ENCODE measurements around the gene LRBA. TPM values are rescaled to one million over a fixed set of nuclear protein-coding genes. Genes with fewer than 3 reads are reported as not detected.

LRBA gene
- total RNA-seq, 3 donors from 2014 or later = 52.0 to 68.5 (median 63.6) TPM

DNA sequence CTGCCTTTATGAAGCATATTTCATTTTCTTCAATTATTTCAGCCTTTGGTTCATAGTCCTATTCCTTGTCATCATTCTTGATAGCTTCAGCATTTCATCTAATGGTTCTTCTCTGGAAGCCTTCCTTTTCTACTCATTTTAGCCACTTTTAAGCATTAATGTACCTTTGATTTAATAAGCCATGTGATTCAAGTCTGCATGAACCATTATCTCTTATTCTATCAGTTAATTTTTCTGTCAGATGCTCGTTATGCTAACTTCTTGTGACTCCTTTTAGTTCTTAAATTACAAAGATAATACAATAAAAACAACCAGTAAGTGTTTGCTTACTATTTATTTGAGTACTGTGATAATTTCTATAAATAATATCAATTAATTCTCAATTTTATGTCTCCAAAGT is 643.2 kb downstream of the LRBA start:
- DNase-seq (no peak), ATAC-seq (no peak)
- H3K27me3 Mint-ChIP-seq (ENCODE audit: low read depth) = no peaks in the 10 kb centered on the region
- no peaks in the 10 kb centered on the region for H3K9me3 Mint-ChIP-seq
- H3K4me1 Mint-ChIP-seq (ENCODE audit: low read depth) = no peaks in the 10 kb centered on the region
- H3K36me3 Mint-ChIP-seq (ENCODE audit: insufficient read depth) = peaks cover 16% of the 10 kb centered on the region
- no peak overlapping the region for H3K4me3 Mint-ChIP-seq

DNA sequence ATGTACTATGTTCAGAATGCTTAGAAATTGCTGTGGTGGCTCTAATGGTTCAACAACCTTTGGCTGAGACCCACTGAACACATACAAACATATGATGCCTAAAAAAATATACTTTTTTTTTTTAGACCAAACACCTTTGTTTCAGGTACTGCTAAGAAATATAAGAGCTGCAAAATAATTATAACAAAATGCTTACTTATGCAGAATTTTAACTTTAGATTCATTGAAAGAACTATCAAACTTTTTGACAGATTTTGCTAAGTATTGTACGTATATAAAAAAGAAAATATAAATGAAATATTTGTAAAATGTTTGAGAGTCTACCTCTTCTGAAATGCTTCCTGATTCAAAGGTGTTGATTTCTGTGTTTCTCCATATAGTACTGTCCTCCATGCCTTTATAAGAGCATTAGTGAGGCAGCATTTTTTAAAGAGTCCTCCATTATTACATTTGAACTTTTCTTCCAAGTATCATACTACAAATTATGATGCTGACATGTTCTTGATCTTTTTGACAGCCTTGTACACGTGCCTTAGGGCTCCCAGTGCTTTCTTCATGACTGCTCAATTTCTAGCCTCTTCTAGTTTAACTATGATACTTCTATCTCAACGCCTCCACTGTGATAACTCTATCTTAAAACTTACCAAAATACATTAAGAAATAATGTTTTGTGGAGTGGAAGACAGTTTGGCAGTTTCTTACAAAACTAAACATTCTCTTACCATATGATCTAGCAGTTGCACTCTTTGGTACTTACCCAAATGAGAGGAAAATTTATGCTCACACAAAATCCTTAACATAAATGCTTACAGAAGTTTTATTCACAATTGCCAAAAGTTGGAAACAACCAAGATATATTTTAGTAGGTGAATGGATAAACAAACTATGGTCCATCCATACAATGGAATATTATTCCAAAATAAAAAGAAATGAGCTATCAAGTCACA is 645.4 kb downstream of the LRBA start:
- Mint-ChIP-seq H3K36me3 (ENCODE audit: insufficient read depth) (peaks cover 8% of the 10 kb centered on the region), H3K9me3 (no peaks in the 10 kb centered on the region), H3K4me1 (ENCODE audit: low read depth) (no peaks in the 10 kb centered on the region), H3K4me3 (no peak overlapping the region), H3K27me3 (ENCODE audit: low read depth) (no peaks in the 10 kb centered on the region)
- DNase-seq = no peak
- no peak for ATAC-seq

DNA sequence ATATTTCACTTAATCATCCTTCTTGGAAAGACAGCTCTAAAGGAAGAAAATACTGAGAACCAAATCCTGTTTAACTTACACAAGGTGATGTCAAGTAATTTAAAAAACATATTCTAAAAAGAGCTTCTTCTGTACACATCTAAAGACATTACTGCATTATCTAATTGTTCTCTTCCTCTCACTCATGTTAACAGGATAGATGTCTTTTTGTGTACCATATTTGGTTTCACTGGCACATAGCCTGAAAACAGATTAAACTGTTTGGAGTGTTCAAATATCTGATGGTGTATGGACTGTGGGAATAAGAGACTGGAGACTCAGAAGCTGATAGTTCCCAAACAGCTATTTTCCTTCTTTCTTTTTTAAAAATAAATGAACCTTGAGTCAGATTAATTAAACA is 646.4 kb downstream of the LRBA start:
- Mint-ChIP-seq H3K27me3 (ENCODE audit: low read depth) (no peaks in the 10 kb centered on the region), H3K4me3 (no peak overlapping the region), H3K9me3 (no peaks in the 10 kb centered on the region), H3K4me1 (ENCODE audit: low read depth) (no peaks in the 10 kb centered on the region), H3K36me3 (ENCODE audit: insufficient read depth) (peaks cover 7% of the 10 kb centered on the region)
- DNase-seq = no peak
- no peak for ATAC-seq

DNA sequence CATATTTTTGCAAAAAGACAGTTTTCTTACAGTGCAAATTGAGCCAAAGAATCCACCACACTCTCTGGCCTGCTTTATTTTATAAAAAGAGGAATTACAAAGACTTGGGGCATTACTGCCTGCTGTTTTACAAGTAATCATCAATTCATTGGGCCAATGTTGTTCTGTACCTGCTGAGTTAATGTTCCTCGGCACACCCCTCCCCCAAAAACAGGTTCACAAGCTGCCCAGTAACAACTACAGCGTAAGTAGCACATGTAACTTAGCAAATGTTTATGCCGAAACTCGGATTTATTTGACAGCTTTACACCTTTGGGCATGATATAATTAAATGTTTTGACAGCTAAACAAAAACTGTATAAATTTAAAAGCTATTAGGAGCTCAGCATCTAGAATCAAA is 647.8 kb downstream of the LRBA start:
- no peak for ATAC-seq
- Mint-ChIP-seq H3K4me3 (no peak overlapping the region), H3K9me3 (no peaks in the 10 kb centered on the region), H3K4me1 (ENCODE audit: low read depth) (no peaks in the 10 kb centered on the region), H3K36me3 (ENCODE audit: insufficient read depth) (peaks cover 6% of the 10 kb centered on the region), H3K27me3 (ENCODE audit: low read depth) (no peaks in the 10 kb centered on the region)
- no peak for DNase-seq

DNA sequence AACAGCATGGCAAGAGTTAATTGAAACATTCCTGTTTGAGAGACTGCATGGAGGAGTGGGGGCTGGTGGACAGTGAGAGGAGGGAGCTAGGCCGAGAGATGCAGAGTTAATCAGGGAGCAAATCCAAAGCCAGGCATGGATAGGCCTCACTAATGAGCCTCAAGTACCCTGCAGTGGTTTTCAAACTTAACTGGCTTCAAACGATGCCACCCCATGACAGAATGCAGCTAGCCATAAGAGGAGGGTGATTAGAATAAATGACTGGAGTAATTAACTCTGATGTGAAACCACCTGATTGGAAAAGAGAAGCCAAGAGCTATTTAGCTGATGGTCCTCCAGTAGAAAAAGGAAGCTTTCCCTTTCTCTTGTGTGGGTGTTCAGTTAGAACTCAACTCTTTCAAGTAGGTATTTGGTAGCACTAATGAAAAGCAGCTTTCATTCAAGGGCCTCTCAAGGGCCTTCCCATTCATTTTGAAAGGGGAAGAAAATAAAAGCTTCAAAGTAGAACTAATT is 648.5 kb downstream of the LRBA start:
- Mint-ChIP-seq H3K36me3 (ENCODE audit: insufficient read depth) (peaks cover 4% of the 10 kb centered on the region), H3K4me3 (no peak overlapping the region), H3K27me3 (ENCODE audit: low read depth) (no peaks in the 10 kb centered on the region), H3K4me1 (ENCODE audit: low read depth) (no peaks in the 10 kb centered on the region), H3K9me3 (no peaks in the 10 kb centered on the region)
- no peak for ATAC-seq
- DNase-seq = no peak

DNA sequence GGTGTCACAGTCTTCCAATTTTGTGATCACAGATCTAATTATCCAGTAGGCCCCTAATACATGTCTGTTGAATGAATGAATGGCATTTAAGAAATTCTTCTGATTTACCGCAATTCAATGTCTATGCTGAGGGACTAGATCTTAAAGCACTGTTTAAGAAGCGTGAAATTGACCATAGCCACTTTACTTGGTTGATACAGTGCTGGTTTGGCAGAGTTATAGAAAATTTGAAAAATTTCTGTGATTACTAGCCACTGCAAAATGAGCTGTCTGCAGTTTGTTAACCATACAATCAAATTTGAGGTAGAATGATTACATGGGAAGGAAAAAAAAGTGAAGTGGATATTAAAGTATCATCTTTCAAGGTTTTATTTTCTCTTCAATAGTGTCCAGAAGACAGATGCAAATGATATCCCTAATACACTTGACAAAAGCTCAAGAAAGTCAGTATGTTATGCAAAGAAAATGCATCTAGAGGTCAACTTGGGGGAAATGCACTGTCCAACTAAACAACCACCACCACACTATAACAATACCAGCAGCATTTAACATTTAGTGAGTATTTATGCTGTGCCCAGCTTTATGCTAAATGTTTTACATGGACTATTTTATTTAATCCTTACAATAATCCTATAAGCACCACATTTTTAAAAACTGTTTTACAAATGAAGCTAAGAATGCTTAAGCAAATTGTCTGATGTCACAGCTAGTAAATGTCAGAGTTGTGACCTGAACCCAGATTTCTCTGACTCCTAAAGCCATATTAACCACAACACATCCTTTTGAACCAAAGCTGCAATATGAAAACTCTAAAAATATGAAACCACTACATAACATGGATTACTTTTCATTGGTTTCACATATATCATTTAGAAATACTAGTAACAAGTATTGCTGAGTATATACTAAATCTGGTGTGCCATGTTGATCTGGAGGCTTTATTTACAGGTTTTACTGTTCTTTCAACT is 651.1 kb downstream of the LRBA start:
- no peaks in the 10 kb centered on the region for H3K4me1 Mint-ChIP-seq (ENCODE audit: low read depth)
- H3K36me3 Mint-ChIP-seq (ENCODE audit: insufficient read depth) = peaks cover 9% of the 10 kb centered on the region
- DNase-seq = no peak
- no peak overlapping the region for H3K4me3 Mint-ChIP-seq
- no peaks in the 10 kb centered on the region for H3K27me3 Mint-ChIP-seq (ENCODE audit: low read depth)
- no peaks in the 10 kb centered on the region for H3K9me3 Mint-ChIP-seq
- ATAC-seq = no peak

DNA sequence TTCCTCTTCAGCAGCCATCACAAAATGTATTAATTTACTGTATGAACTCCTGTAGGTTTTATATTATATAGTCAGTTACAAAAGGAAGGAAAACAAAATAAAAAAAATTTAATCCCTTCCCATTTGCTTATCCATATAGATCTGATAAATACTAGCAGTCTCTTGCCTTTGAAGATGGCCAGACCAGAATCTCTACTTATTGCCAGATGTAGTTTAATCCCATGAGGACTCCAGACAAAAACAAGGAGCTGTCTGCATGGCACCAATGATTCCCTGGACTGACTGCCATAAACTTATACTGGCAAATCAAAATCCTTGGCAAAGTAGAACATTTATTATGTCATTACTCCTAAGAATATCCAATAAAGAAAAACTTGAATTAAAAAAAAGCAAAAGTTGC is 656.4 kb downstream of the LRBA start:
- Mint-ChIP-seq H3K4me3 (no peak overlapping the region), H3K36me3 (ENCODE audit: insufficient read depth) (peaks cover 9% of the 10 kb centered on the region), H3K27me3 (ENCODE audit: low read depth) (no peaks in the 10 kb centered on the region), H3K9me3 (no peaks in the 10 kb centered on the region), H3K4me1 (ENCODE audit: low read depth) (peaks cover 2% of the 10 kb centered on the region)
- DNase-seq = no peak
- no peak for ATAC-seq

DNA sequence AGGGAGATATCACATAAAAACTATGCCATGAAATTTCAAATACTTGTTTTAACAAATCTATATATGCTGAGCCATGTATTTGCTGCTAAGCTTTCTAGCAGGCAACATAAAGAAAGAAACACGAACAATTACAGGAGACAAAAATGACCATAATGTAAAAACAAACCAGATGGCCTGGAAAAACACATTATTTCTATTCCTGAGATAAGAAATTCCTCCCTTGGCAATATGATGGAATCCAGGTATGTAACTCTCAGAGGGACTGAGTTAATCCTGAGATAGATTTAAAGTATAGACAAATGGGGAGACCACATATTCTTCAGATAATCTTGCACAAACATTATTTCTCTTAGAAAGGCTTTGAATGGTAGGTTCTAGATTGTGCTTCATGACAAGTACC is 657.3 kb downstream of the LRBA start:
- DNase-seq (no peak), ATAC-seq (no peak)
- no peak overlapping the region for H3K4me3 Mint-ChIP-seq
- no peaks in the 10 kb centered on the region for H3K9me3 Mint-ChIP-seq
- no peaks in the 10 kb centered on the region for H3K27me3 Mint-ChIP-seq (ENCODE audit: low read depth)
- peaks cover 2% of the 10 kb centered on the region for H3K4me1 Mint-ChIP-seq (ENCODE audit: low read depth)
- peaks cover 7% of the 10 kb centered on the region for H3K36me3 Mint-ChIP-seq (ENCODE audit: insufficient read depth)

DNA sequence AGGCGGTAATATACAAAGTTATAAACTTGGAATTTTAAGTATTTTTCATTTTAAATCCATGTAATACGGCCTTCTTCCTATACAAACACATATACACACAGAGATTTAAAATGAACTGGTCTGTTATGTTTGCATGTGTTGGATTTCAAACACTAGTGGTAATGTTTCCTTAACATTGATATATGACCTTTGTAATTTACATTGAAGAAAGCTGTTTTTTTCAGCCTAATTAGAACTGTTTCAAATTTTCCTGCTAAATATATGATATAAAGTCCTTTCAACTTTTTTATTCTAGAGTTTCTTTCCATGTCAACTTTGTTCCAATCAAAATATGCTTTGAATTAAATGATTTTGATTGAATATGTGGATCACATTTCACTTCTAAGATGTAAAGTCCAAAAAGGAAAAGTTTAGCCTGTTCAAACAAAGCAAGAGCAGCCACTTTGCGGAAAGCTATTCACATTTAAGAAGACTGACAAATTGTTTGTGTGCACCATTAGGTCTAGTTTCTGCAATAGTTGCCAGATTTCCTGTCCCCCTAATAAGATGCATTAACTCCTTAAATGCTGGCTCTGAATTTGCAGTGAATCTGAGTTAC is 659.1 kb downstream of the LRBA start:
- H3K4me1 Mint-ChIP-seq (ENCODE audit: low read depth) = peaks cover 2% of the 10 kb centered on the region
- H3K36me3 Mint-ChIP-seq (ENCODE audit: insufficient read depth) = peaks cover 5% of the 10 kb centered on the region
- DNase-seq (no peak), ATAC-seq (no peak)
- no peaks in the 10 kb centered on the region for H3K9me3 Mint-ChIP-seq
- H3K4me3 Mint-ChIP-seq = no peak overlapping the region
- H3K27me3 Mint-ChIP-seq (ENCODE audit: low read depth) = no peaks in the 10 kb centered on the region

DNA sequence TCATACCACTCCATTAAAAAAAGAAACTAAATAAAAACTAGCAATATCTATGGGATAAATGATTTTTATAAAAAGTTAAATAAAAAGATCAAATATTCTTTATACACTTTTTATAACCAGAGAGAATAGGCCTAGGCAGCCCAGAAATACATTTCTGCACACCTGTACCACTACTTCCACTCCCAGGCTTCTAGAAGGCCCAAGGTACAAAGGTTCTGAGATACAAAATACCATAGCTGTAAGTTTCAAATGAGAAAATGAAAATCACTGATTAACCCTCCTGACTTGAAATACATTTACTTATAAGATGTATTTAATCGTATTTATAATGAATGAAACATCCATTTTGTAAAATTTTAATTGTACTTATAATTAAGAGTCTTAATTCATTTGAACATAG is 659.7 kb downstream of the LRBA start:
- no peak overlapping the region for H3K4me3 Mint-ChIP-seq
- H3K4me1 Mint-ChIP-seq (ENCODE audit: low read depth) = peaks cover 2% of the 10 kb centered on the region
- no peaks in the 10 kb centered on the region for H3K27me3 Mint-ChIP-seq (ENCODE audit: low read depth)
- H3K36me3 Mint-ChIP-seq (ENCODE audit: insufficient read depth) = peaks cover 5% of the 10 kb centered on the region
- H3K9me3 Mint-ChIP-seq = no peaks in the 10 kb centered on the region
- no peak for DNase-seq
- ATAC-seq = no peak

DNA sequence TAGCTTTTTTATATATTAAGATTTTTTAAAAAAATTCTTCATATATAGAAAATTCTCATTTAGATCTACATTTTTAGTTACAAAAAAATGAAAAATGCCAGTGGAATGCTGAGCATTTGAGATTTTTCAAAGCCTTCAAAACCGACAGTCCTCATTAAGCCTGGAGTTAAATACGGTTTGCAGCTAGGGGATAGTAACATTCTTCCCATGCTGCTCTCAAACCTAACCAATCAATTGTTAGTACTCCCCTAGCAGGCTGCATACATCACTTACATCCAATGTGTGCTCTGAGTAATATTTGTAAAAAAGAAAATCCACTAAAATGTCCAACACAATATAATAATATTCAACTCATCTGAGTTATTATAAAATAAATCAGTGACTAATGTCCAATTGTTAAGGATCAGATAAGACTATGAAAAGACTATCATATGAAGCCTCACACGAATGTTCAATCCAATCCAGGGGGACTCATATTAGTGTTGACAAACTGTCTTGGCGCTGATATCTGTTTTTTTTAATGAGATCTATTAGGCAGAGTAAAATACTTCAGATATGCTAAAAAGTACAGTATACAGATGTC is 660.8 kb downstream of the LRBA start:
- Mint-ChIP-seq H3K4me1 (ENCODE audit: low read depth) (peaks cover 2% of the 10 kb centered on the region), H3K9me3 (no peaks in the 10 kb centered on the region), H3K36me3 (ENCODE audit: insufficient read depth) (peaks cover 9% of the 10 kb centered on the region), H3K27me3 (ENCODE audit: low read depth) (no peaks in the 10 kb centered on the region), H3K4me3 (no peak overlapping the region)
- no peak for DNase-seq
- no peak for ATAC-seq

DNA sequence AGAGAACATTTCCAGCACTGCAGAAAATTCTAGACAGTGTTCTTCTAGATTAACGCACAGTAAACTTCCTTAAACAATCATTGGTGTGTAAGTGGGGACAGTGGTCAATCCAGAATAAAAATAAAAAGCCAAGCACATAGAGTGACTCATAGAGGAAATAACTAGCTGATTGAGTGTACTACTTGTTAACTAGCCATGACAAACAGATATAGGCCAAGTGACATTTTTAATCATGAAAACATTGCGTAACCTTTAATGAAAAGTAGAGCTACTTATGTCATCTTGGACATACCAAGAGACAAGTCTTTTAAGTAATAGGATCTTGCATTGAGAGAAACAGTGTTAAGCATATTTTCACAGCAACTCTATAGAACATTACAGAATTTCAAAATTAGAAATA is 667.0 kb downstream of the LRBA start:
- DNase-seq (no peak), ATAC-seq (no peak)
- H3K27me3 Mint-ChIP-seq (ENCODE audit: low read depth) = no peaks in the 10 kb centered on the region
- H3K9me3 Mint-ChIP-seq = no peaks in the 10 kb centered on the region
- no peak overlapping the region for H3K4me3 Mint-ChIP-seq
- H3K4me1 Mint-ChIP-seq (ENCODE audit: low read depth) = no peaks in the 10 kb centered on the region
- H3K36me3 Mint-ChIP-seq (ENCODE audit: insufficient read depth) = peaks cover 25% of the 10 kb centered on the region

DNA sequence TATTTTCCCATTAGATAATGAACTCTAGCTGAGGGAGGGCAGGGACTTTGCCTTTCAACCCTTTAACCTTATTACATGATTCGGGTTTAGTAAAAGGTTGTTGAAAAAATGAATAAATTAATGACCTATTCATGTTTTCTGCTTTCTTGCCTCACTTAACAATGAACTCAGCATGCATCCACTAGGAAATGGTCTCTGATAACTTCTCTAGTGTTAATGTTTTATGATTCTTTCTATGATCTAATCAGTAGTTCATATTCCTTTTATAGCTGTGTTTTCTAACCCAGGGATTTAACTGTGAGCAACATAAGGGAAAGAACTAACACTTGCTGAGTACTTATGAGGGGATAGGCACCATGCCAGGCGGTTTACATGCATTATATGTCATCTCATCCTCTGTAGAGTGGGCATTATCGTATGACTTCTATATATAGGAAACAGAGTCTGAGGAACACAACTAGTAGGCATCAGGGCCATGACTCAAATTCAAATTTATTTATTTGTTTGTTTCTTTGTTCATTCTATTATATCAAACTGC is 669.8 kb downstream of the LRBA start:
- Mint-ChIP-seq H3K9me3 (no peaks in the 10 kb centered on the region), H3K36me3 (ENCODE audit: insufficient read depth) (peaks cover 31% of the 10 kb centered on the region), H3K4me3 (no peak overlapping the region)

DNA sequence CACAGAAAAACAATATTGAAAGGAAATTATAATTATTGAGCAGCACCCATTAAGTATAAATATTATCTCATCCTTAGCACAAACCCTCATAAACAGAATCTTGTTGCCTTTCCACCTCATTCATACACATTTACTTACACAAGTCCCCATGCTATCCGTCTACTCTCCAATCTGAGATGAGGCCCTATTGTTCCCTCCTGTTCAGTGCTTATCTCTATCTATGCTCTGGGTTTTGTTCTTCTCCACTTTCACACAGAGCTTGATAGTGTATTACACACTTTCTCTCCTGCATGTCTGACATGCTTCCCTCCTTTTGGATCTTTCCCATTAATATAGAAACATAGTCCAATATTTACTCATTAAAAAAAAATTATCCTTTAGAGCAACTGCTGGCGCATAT is 671.3 kb downstream of the LRBA start:
- Mint-ChIP-seq H3K27me3 (ENCODE audit: low read depth) (no peaks in the 10 kb centered on the region), H3K9me3 (no peaks in the 10 kb centered on the region), H3K36me3 (ENCODE audit: insufficient read depth) (peaks cover 22% of the 10 kb centered on the region), H3K4me3 (no peak overlapping the region), H3K4me1 (ENCODE audit: low read depth) (no peaks in the 10 kb centered on the region)
- DNase-seq (no peak), ATAC-seq (no peak)

More for the DNA sequence above, 669.8 kb downstream of the LRBA start:
- Mint-ChIP-seq H3K4me1 (ENCODE audit: low read depth) (no peaks in the 10 kb centered on the region), H3K27me3 (ENCODE audit: low read depth) (no peaks in the 10 kb centered on the region)
- ATAC-seq (no peak), DNase-seq (no peak)

Measured in activated T-cell treated with anti-CD3 and anti-CD28 coated beads, Interleukin-2, amount 50 U/mL, for 4 hours (primary cell).